ENCODE measurements around the gene ASNSD1. TPM values are rescaled to one million over a fixed set of nuclear protein-coding genes. Genes with fewer than 3 reads are reported as not detected.
A peak's percentile ranks its signal among the peaks of the same experiment; 100 is the strongest.

The ASNSD1 gene
- total RNA-seq, 1 experiment from 2014 or later = 14.8 TPM

DNA sequence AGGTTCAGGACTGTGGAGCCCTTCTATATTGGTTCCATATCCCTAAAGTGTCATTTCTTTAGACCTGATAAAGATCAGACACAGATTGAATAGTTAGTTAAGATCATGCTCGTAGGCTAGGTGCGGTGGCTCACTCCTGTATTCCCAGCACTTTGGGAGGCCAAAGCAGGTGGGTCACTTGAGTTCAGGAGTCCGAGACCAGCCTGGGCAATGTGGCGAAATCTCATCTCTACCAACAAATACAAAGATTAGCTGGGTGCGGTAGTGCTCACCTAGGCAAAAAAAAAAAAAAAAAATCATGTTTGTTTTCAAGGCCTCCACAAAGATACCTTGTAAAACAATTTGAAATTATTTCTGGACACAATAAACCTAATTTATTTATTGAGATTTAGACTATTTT lies 8.7 kb downstream of the ASNSD1 start:
- Histone ChIP-seq H3K9me3 (ENCODE audit: insufficient read depth, low read depth) (no peaks in the 10 kb centered on the region), H3K9me2 (ENCODE audit: insufficient read depth) (no peaks in the 10 kb centered on the region), H3K4me3 (no peak overlapping the region), H3K27ac (no peak overlapping the region), H3K27me3 (ENCODE audit: insufficient read depth, low read depth) (no peaks in the 10 kb centered on the region), H2AFZ (no peak overlapping the region), H3K79me2 (ENCODE audit: low read depth) (no peaks in the 10 kb centered on the region), H3K4me2 (no peak overlapping the region), H3K4me1 (replicated peaks; ENCODE audit: insufficient read depth) (no peaks in the 10 kb centered on the region), H3K36me3 (ENCODE audit: low read depth) (no peaks in the 10 kb centered on the region), H3F3A (ENCODE audit: insufficient read depth, low read depth) (peaks cover 8% of the 10 kb centered on the region; the same call in 1 of the 2 replicates), H4K20me1 (ENCODE audit: insufficient read depth) (no peaks in the 10 kb centered on the region)
- TF ChIP-seq, protein P1, sequence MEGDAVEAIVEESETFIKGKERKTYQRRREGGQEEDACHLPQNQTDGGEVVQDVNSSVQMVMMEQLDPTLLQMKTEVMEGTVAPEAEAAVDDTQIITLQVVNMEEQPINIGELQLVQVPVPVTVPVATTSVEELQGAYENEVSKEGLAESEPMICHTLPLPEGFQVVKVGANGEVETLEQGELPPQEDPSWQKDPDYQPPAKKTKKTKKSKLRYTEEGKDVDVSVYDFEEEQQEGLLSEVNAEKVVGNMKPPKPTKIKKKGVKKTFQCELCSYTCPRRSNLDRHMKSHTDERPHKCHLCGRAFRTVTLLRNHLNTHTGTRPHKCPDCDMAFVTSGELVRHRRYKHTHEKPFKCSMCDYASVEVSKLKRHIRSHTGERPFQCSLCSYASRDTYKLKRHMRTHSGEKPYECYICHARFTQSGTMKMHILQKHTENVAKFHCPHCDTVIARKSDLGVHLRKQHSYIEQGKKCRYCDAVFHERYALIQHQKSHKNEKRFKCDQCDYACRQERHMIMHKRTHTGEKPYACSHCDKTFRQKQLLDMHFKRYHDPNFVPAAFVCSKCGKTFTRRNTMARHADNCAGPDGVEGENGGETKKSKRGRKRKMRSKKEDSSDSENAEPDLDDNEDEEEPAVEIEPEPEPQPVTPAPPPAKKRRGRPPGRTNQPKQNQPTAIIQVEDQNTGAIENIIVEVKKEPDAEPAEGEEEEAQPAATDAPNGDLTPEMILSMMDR (conservative IDR thresholded peaks at IDR 0.05) = no peak
- no peak for TF ChIP-seq EZH2 (IDR thresholded peaks at IDR 0.05; ENCODE audit: low read depth)
- ChIA-PET POLR2A (ENCODE audit: unreplicated experiment) (no interaction called here), CTCF (no interaction called here)
- no TSS peak for BruUV-seq (replicated peaks)
- intact Hi-C loops (cut with micrococcal nuclease; ENCODE audit: unreplicated experiment) = no loop called here
- DNase-seq = no peak

DNA sequence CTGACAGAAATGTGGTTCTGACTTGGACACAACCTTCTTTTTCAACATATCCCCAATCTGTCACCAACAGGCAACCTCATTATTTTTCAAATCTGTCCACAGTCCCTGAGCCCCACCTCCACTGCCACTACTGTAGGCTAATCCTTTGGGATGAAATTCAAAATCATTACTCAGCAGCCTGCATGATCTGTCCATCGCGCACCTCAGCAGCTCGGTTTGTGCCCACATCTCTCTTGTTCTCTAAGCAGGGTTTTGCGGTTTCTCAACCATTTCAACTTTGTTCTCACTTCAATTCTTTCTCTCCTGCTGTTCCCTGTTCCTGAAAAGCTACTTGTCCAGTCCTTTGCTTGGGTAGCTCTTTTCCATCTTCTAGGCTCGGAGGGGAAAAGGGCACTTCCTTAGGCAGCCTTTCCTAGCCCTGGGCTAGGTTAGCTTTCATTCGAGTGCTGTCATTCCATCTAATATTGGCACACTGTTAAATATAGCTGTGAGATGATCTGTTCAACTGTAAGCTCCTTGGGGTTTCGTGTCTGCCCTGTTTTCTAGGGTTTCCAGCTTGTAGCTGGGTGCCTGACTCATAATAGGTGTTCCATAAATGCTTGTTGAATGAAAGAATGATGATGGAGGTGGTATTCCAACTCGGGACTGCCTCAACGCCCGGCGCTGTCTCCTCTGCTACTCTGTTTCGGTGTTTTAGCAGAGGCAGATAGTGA lies 12.6 kb downstream of the ASNSD1 start:
- POLR2A ChIA-PET (ENCODE audit: unreplicated experiment) = no interaction called here
- Histone ChIP-seq H3K27ac (no peak overlapping the region), H3K4me1 (replicated peaks; ENCODE audit: insufficient read depth) (no peaks in the 10 kb centered on the region), H3K4me2 (peak overlapping the region; percentile 94), H3K9me3 (ENCODE audit: insufficient read depth, low read depth) (0 out of 2 replicates have a peak, but pooled peaks cover 5% of the 10 kb centered on the region), H3K79me2 (ENCODE audit: low read depth) (no peaks in the 10 kb centered on the region), H3K4me3 (peak overlapping the region; percentile 83; the same call in 1 of the 2 replicates), H3F3A (ENCODE audit: insufficient read depth, low read depth) (peaks cover 8% of the 10 kb centered on the region; the same call in 1 of the 2 replicates), H2AFZ (peak overlapping the region; percentile 99; the same call in 1 of the 2 replicates), H3K36me3 (ENCODE audit: low read depth) (no peaks in the 10 kb centered on the region), H4K20me1 (ENCODE audit: insufficient read depth) (no peaks in the 10 kb centered on the region), H3K27me3 (ENCODE audit: insufficient read depth, low read depth) (no peaks in the 10 kb centered on the region), H3K9me2 (ENCODE audit: insufficient read depth) (no peaks in the 10 kb centered on the region)
- no TSS peak for BruUV-seq (replicated peaks)
- TF ChIP-seq, protein P1 (conservative IDR thresholded peaks at IDR 0.05) = no peak
- no peak for TF ChIP-seq EZH2 (IDR thresholded peaks at IDR 0.05; ENCODE audit: low read depth)
- no peak for DNase-seq
- intact Hi-C loops (cut with micrococcal nuclease; ENCODE audit: unreplicated experiment) = no loop called here
- CTCF ChIA-PET = no interaction called here

DNA sequence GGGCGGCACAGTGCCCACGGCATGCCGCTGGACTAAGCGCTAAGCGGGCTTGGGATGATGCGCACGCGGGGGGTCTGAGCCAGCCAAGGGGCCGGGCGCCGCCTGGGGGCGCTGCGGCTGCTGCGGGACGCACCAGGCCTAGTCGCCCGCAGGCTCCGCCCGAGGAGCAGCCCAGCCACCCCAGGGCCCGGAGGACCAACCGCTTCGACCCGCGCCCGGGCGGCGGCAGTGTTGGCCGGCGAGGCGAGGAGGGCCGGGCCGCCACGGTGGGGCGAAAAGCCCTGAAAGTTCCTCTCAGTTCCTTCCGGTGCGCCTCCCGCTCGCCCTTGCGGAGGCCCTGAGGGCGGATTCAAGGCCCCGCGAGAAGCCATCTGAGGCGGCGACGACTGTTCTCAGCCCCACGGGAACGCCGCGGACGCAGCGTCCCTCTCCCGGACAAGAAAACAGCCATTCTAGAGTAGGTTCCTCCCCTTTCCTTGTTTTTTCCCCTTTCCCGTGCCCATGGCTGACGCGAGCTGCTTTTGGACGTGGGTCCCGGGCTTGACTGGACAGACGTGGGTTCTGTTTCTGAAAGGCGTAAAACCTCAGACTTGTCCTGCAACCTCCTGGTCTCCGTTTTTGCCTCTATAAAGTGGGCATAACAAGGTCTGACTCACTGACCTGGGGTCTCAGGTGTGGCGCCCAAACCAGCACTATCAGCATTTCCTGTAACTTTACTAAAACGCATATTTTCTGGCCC lies 13.3 kb downstream of the ASNSD1 start, which contains the start of gene ANKAR:
Gene ANKAR (plus strand): TSS at position 297 of the 739 bp plus-strand sequence. CDS start 1,821 bp downstream, outside the sequence.
- intact Hi-C loops (cut with micrococcal nuclease; ENCODE audit: unreplicated experiment) = no loop called here
- Histone ChIP-seq H2AFZ (peak within 1 kb of the TSS; percentile 99), H3K4me3 (peak within 1 kb of the TSS; percentile 83), H3K9me2 (ENCODE audit: insufficient read depth) (no peaks in the 10 kb centered on the region), H3K9me3 (ENCODE audit: insufficient read depth, low read depth) (0 out of 2 replicates have a peak, but pooled peaks cover 5% of the 10 kb centered on the region), H4K20me1 (ENCODE audit: insufficient read depth) (no peaks in the 10 kb centered on the region), H3K27ac (peak within 1 kb of the TSS; percentile 43), H3K27me3 (ENCODE audit: insufficient read depth, low read depth) (no peaks in the 10 kb centered on the region), H3K4me1 (replicated peaks; ENCODE audit: insufficient read depth) (no peaks in the 10 kb centered on the region), H3F3A (ENCODE audit: insufficient read depth, low read depth) (peaks cover 8% of the 10 kb centered on the region; the same call in 1 of the 2 replicates), H3K36me3 (ENCODE audit: low read depth) (no peaks in the 10 kb centered on the region), H3K4me2 (peak within 1 kb of the TSS; percentile 94), H3K79me2 (ENCODE audit: low read depth) (no peaks in the 10 kb centered on the region)
- BruUV-seq (replicated peaks) = TSS peak; percentile 54
- DNase-seq = peak; percentile 50 to 86
- no peak for TF ChIP-seq EZH2 (IDR thresholded peaks at IDR 0.05; ENCODE audit: low read depth)
- TF ChIP-seq, protein P1 (conservative IDR thresholded peaks at IDR 0.05) = peak; percentile 63; the same call in 1 of the 2 replicates
- CTCF ChIA-PET = interaction anchor here (0.6 to 0.7 kb wide), 2 partner anchors 24 to 632 kb away, joined by 3 read pairs; no protein-coding TSS in a partner anchor
- POLR2A ChIA-PET (ENCODE audit: unreplicated experiment) = interaction anchor here (0.7 kb wide), 1 partner anchor 109 kb away, joined by 4 read pairs; no protein-coding TSS in a partner anchor

Data from PC-9 (cell line).